ENCODE results near the gene F2R.
"Not testable (repeated sequence)": the region's sequence is repeated elsewhere in the genome, so short reads cannot be mapped to it uniquely, and the experiment has no call there.

F2R gene

DNA sequence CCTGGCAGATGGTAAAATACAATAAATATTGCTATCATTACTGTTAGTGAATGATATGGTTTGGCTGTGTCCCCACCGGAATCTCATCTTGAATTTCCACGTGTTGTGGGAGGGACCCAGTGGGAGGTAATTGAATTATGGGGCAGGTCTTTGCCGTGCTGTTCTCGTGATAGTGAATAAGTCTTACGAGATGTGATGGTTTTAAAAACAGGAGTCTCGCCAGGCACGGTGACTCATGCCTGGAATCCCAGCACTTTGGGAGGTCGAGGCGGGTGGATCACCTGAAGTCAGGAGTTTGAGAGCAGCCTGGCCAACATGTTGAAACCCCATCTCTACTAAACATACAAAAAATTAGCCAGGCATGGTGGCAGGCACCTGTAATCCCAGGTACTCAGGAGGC is 45.2 kb downstream of the F2R start:
- DNase-seq = not testable (repeated sequence)

DNA sequence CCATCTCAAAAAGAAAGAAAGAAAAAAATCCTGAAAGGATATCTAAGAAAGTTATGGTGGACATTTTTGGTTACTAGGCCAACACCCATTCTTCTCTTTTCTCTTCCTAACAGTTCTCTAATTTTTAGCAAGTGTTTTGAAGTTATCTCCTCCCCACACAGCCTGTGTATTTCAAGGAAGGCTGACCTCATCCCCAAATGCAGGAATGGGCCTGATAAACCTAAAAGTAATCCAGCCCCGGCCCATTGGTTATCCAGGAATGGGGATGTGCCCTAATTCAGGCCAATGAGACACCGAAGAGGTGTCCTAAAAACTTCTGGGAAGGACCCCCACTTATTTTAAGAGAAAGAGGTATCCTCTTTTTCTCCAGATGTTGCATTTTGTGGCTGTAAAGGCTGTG is 46.6 kb downstream of the F2R start:
- no peak for DNase-seq

DNA sequence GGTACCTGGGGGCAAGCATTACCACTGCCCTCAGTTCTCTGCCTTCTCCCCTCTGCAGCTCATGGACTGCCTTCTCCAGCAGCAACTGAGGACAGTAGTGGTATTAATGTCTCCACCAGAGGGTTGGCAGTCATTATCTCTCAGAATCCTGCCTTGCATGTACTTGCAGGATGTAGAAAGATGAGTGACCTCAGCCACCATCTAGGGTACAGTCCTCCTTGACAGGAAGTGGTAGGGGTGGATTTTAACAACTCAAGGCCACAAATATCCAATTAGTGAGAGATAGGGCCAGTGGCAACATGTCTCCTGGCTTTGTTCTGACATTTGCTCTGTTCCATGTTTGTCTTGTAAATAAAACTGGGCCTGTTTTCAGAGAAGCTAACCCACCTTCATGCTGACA is 47.2 kb downstream of the F2R start:
- DNase-seq = no peak

DNA sequence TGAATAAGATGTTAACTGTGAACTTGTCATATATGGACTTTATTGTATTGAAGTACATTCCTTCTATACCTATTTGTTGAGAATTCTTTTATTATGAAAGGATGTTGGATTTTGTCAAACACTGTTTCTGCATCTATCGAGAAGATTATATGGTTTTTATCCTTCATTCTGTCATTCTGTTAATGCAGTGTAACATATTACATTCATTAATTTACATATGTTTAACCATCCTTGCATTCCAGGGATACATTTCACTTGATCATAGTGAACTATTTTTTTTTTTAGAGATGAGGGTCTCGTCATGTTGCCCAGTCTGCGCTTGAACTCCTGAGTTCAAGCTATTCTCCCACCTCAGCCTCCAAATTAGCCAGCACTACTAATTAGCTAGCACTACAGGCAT is 48.4 kb downstream of the F2R start:
- no peak for DNase-seq

DNA sequence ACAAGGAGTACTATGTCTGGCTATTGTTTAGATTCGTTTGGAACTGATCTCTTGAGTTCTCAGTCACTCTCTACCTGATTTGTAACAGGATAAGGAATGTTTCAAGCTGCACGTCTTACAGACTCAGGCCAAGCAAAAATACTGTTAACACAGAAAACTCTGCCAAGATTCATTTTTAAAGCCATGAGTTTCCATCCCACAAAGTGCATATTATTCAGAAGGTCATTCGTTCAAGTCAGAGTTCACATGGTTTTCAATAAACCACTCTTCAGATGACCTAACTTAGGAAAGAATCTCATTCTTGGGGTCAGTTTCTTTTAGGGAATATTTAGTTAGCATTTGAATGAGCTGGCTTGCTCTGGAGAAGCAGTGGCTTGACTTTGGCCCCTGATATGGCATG is 49.3 kb downstream of the F2R start:
- DNase-seq = no peak

DNA sequence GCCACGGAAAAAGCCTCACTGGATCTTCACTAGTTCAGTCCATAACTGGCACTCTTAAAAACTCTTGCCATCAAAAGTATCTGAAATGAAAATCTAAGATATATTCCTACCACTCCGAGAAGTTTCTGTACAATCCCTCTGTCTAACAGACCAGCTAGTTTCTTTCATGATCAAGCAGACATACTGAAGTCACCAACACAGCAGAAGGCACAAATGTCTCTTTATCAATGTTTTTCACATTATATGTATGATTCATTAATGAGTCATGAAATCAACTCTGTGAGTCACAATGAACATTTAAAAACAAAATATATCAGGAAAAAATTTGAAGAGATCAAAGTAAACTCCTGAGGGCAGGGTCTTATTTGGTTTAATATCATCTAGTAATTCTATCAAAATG is 50.8 kb downstream of the F2R start:
- DNase-seq = no peak

DNA sequence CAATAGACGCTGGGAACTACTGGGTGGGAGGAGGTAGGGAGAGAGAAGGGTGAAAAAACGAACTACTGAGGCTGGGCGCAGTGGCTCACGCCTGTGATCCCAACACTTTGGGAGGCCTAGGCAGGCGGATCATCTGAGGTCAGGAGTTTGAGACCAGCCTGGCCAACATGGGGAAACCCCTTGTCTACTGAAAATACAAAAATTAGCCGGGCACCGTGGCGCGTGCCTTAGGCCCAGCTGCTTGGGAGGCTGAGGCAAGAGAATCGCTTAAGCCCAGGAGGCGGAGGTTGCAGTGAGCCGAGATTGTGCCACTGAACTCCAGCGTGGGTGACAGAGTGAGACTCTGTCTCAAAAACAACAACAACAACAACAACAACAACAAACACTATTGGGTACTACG is 55.1 kb downstream of the F2R start:
- not testable (repeated sequence) for DNase-seq

DNA sequence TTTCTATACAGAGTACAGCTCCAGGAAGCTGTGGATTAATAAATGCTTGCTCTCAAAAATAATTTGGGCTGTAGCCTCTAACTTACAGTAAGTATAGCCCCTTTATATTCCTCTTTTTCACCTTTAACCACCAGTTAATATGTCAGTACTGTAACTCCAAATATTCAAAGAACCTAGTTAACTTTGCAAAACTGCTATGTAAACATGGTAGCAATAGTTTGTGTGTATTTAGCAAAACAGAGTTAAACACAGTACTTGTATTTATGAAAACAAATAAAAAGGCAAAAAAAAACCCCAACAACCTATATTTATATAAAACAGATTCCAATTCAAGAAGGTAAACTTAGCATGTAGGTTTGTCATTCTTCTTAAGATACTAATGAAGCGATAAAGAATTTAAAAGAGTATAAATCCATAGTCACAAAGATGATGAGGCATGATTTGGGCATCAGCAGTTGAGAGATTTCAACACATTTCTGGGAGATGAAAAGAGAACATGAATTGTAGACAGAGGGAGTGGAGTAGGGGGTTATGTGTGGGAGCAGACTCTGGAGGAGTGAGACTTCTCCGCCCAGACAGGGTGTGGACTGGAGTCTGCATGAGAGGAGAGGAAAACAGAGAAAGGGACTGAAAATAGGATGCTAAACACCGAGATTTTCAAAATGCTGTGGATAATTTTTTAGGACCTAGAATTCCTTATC is 55.9 kb downstream of the F2R start:
- DNase-seq = no peak

DNA sequence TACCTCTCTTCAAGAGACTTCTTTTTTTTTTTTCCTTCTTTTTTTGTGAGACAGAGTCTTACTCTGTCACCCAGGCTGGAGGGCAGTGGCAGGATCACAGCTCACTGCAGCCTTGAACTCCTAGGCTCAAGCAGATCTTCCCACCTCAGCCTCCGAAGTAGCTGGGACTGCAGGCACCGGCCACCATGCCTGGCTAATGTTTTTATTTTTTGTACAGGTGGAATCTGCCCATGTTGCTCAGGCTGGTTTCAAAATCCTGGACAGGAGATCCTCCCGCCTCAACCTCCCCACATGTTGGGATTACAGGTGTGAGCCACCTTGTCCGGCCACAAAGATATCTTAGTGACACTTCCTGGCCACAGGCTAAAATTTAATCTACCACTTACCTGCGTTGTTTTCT is 60.0 kb downstream of the F2R start:
- no peak for DNase-seq

DNA sequence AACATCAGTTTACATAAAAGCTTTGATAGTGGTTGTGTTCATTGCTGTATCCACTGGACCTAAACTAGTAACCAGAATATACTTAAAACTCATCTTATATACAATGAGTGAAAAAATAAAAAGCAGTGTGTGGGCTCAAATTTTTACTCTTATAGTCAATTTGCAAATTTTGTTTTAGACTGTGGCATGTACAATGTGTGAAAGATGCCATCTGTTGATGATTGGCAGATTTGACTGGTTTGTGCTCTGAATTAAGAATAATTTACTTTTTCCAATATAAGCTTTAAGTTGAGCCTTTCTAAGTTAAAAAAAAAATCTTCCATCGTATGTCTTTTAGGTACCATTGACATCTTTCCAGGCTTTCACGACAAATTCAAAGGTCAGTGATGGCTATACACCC is 60.5 kb downstream of the F2R start:
- no peak for DNase-seq

DNA sequence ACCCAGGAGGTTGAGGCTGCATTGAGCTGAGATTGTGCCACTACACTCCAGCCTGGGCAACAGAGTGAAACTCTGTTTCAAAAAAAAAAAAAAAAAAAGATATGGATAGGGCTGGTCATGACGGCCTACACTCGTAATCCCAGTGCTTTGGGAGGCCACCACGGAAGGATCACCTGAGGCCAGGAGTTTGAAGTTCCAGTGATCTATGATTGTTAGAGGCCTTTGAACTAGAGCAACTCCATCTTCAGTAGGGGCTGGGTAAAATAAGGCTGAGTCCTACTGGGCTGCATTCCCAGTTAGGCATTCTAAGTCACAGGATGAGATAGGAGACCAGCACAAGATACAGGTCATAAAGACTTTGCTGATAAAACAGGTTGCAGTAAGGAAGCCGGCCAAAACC is 64.7 kb downstream of the F2R start:
- DNase-seq = not testable (repeated sequence)

DNA sequence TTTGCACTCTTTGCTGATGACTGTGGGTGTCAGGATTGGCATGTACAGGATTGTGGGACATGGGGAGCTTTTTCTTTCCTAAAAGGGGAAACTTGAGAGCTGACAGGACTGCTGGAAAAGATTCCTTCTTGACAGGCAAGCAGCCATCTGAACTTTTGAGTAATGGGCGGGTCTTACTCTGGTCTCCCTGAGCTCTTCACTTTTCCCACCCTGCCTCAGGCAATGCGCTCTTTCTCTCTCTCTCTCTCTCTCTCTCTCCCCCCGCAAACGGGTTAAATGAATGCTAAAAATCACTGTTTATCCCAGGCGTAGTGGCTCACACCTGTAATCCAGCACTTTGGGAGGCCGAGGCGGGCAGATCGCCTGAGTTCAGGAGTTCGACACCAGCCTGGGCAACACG is 65.8 kb downstream of the F2R start:
- no peak for DNase-seq

DNA sequence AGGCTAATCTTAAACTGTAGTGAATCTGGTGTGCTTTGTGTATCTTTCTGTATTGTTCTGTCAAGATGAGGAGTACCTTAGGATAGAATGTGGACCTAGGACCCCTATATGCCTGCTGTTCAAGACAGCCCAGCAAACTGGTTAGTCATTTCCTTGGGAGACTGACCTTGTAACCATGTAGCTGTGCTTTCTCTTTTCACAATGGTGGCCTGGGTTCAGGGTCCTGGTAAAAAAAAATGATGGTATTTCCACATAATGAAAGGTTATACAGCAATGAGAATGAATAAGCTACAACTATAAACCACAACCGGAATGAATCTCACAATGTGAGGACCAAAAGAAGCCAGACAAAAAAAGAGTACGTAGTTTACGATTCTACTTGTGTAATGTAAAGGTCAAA is 66.5 kb downstream of the F2R start:
- DNase-seq = no peak

Data from CD4-positive, alpha-beta T cell treated with Interleukin-15 for 1 hour (primary cell).